Tibial nerve (tissue), 4 donors: ENCODE results near the gene PDCD10. TPM values are rescaled to one million over a fixed set of nuclear protein-coding genes. Genes with fewer than 3 reads are reported as not detected.

ENCODE experiments used
- DNase-seq, 2 donors: peaks; one replicate each; pipeline ENCODE4 v3.0.0-alpha.2; 2019; ENCODE audit warnings: low spot score in 2 of 2
- H3K27ac ChIP-seq, 4 donors: fragments of 200-600 bp; sonication (generic) in 3 of 4; one replicate each; pipeline ENCODE4 v1.5.1; 2017 to 2019; ENCODE audit warnings: mild to moderate bottlenecking in 1 of 4
- H3K27me3 ChIP-seq, 2 donors: fragments of 200-600 bp; sonication (generic) in 1 of 2; one replicate each; pipeline versions ENCODE4 v1.5.1 to v1.6.0; 2017 to 2019
- H3K36me3 ChIP-seq, 3 donors: fragments of 200-600 bp; sonication (generic); one replicate each; pipeline ENCODE4 v1.5.1; 2018 to 2019
- H3K4me1 ChIP-seq, 4 donors: fragments of 200-600 bp; sonication (generic) in 3 of 4; one replicate each; pipeline ENCODE4 v1.5.1; 2017 to 2019
- H3K4me3 ChIP-seq, 4 donors: fragments of 200-600 bp; sonication (generic) in 3 of 4; one replicate each; pipeline ENCODE4 v1.5.1; 2017 to 2019; ENCODE audit warnings: mild to moderate bottlenecking in 1 of 4, moderate library complexity in 1 of 4
- H3K9me3 ChIP-seq, 4 donors: fragments of 200-600 bp; sonication (generic) in 3 of 4; one replicate each; pipeline ENCODE4 v1.5.1; 2017 to 2019
- EP300 ChIP-seq, 2 donors: sonication (generic); formaldehyde crosslinking; IDR thresholded peaks; one replicate each; pipeline ENCODE4 v1.6.1; 2017; ENCODE audit warnings: antibody characterized with exemption in 2 of 2, mild to moderate bottlenecking in 1 of 2
- POLR2A ChIP-seq, 2 donors: fragments of 450-650 bp; IDR thresholded peaks; one replicate each; pipeline ENCODE4 v1.6.1; 2017; ENCODE audit warnings: antibody characterized with exemption in 2 of 2, mild to moderate bottlenecking in 2 of 2, moderate library complexity in 2 of 2
- WGBS, 2 donors: methylation state at CpG; one replicate each; pipeline ENCODE4 v1.1.5; 2018; 5-methylcytosine and 5-hydroxymethylcytosine counted together
- total RNA-seq, 4 donors: library from RNA; depleted of rRNA; stranded (reverse); fragments of >200 nt; gene quantifications; one replicate each; pipeline ENCODE4 v1.1.0, GENCODE V29; 2016
- TF ChIP-seq, protein P1 (sequence below), 5 experiments: fragments of 200-600 bp in 3 of 5; fragments of 450-650 bp in 2 of 5; sonication (generic) in 3 of 5; IDR thresholded peaks; one replicate each; pipeline ENCODE4 v1.5.1; 2016 to 2019; ENCODE audit warnings: antibody characterized with exemption in 5 of 5, mild to moderate bottlenecking in 3 of 5, moderate library complexity in 2 of 5

PDCD10 gene
- total RNA-seq, 4 donors from 2014 or later, result 62.1 to 69.9 (median 69.2) TPM

DNA sequence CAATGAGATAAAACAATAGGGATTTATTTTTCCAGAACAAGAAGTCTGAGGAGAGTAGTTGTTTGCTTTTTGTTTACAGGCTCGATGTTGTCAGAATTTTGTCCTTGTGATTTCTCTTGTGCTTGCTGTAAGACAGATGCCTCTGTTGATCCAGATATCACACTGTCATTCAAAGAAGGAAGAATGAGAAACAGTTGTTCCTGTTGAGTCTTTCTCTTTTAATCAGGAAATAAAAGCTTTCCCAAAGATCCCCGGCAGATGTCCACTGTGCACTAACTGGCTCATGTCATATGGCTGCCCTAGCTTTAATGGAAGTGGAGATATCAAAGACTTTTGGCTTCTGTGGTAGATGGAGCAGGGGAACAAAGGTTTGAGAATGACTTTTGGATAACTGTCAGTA is 7.6 kb upstream of the PDCD10 start:
- H3K27me3 ChIP-seq, result no peaks in the 10 kb centered on the region
- H3K36me3 ChIP-seq, result no peaks in the 10 kb centered on the region
- no peak overlapping the region for H3K27ac ChIP-seq
- no peak for DNase-seq
- H3K9me3 ChIP-seq, result no peaks in the 10 kb centered on the region
- TF ChIP-seq, protein P1, sequence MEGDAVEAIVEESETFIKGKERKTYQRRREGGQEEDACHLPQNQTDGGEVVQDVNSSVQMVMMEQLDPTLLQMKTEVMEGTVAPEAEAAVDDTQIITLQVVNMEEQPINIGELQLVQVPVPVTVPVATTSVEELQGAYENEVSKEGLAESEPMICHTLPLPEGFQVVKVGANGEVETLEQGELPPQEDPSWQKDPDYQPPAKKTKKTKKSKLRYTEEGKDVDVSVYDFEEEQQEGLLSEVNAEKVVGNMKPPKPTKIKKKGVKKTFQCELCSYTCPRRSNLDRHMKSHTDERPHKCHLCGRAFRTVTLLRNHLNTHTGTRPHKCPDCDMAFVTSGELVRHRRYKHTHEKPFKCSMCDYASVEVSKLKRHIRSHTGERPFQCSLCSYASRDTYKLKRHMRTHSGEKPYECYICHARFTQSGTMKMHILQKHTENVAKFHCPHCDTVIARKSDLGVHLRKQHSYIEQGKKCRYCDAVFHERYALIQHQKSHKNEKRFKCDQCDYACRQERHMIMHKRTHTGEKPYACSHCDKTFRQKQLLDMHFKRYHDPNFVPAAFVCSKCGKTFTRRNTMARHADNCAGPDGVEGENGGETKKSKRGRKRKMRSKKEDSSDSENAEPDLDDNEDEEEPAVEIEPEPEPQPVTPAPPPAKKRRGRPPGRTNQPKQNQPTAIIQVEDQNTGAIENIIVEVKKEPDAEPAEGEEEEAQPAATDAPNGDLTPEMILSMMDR (IDR thresholded peaks at IDR 0.05), result no peak
- no peak for TF ChIP-seq POLR2A (IDR thresholded peaks at IDR 0.05)
- H3K4me1 ChIP-seq, result no peaks in the 10 kb centered on the region
- H3K4me3 ChIP-seq, result no peak overlapping the region
- WGBS, 2 donors, result 78 to 90% methylated on average over 2 of the region's 2 CpGs

DNA sequence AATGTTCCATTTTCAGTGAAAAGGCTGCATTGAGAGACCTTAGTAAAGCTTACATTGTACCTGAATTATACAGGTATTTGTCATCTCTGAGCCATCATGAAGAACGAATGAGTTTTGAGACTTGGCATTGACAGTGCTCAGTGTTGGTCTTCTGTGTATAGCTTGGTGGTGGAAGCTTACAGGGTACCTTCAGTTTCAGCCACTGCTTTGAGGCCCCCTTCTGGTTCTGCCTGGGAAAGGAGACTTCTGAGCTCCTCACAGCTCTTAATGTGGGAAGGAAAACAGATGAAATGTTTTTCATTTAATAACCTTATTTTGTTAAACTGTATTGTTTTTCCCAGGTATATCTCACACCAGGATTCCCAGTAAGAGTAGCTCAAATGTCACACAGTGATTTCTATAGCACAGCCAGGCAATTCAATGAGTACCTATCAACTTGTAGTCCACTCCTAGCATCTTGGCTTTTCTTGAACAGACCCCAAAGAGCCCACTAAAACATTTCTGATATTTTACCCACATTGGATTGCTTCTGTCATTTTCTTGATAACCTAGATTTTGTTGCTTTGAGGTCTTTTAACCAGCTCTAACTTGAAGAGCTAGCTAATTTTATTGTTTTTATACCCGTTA is 6.4 kb upstream of the PDCD10 start:
- Histone ChIP-seq H3K36me3 (no peaks in the 10 kb centered on the region), H3K27ac (no peak overlapping the region), H3K27me3 (no peaks in the 10 kb centered on the region), H3K4me3 (no peak overlapping the region), H3K9me3 (no peaks in the 10 kb centered on the region), H3K4me1 (peaks cover 0 to 8% (median 5%) of the 10 kb centered on the region in 4 donors)
- TF ChIP-seq, protein P1 (IDR thresholded peaks at IDR 0.05), result no peak
- no peak for TF ChIP-seq POLR2A (IDR thresholded peaks at IDR 0.05)
- no peak for TF ChIP-seq EP300 (IDR thresholded peaks at IDR 0.05)
- DNase-seq, result no peak
- WGBS, 2 donors, result 63 to 70% methylated on average over 2 of the region's 2 CpGs

DNA sequence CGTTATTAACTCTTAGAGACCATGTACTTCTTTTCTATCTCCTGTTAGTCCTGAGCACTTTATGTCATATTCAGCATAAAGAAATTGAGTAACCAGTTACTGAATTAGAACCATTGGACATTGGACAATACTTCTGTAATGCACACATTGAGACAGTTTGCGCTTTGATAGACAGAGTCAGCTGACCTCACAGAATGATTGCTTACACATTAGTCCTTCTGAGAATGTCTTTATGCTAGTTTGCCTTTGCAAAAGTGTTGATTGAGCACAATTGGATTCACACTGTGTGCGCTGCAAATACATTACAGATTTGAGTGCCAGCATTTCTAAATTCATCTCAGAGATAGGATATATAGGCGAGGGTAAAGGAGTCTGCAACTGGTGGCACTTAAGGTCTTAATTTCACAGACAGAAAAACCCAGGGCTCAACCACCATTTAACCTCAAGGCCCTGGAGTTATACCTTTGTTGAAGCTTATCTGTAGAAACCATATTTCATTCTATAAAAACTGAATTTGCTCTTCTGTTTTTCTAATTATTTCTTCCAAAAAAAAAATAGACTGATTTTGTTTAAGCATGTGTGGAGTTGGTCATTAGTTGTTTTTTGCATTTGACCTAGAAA is 4.6 kb upstream of the PDCD10 start:
- DNase-seq, result no peak
- H3K4me1 ChIP-seq, result peaks cover 0 to 11% (median 7%) of the 10 kb centered on the region in 4 donors
- H3K36me3 ChIP-seq, result no peaks in the 10 kb centered on the region
- H3K9me3 ChIP-seq, result no peaks in the 10 kb centered on the region
- TF ChIP-seq, protein P1 (IDR thresholded peaks at IDR 0.05), result no peak
- no peak for TF ChIP-seq POLR2A (IDR thresholded peaks at IDR 0.05)
- TF ChIP-seq EP300 (IDR thresholded peaks at IDR 0.05), result no peak
- H3K4me3 ChIP-seq, result no peak overlapping the region
- WGBS, 2 donors, result 84 to 92% methylated on average over 4 of the region's 4 CpGs
- no peaks in the 10 kb centered on the region for H3K27me3 ChIP-seq
- no peak overlapping the region for H3K27ac ChIP-seq

DNA sequence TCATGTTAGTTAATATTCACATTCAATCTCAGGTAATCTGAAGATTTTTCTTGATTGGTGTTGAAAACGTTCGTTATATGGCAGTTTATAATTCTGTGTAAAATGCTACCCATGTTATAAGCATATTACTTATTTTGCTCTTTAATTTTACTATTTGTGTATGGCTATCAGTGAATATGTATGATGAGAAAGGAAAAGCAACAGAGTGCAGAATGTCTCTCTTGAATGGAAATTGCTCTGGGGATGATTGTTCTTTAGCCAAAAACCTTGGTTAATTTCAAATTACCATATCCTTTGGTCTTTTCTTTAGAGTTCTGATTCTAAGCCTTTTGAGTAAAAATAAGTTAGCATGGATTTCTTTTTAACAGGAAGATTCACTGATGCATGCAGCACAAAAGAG is 3.3 kb upstream of the PDCD10 start:
- Histone ChIP-seq H3K4me1 (peaks cover 0 to 22% (median 15%) of the 10 kb centered on the region in 4 donors), H3K27ac (no peak overlapping the region), H3K27me3 (no peaks in the 10 kb centered on the region), H3K4me3 (no peak overlapping the region), H3K9me3 (no peaks in the 10 kb centered on the region), H3K36me3 (no peaks in the 10 kb centered on the region)
- DNase-seq, result no peak
- TF ChIP-seq POLR2A (IDR thresholded peaks at IDR 0.05), result no peak
- TF ChIP-seq, protein P1 (IDR thresholded peaks at IDR 0.05), result no peak
- WGBS, 2 donors, result 81 to 83% methylated on average over 2 of the region's 2 CpGs

DNA sequence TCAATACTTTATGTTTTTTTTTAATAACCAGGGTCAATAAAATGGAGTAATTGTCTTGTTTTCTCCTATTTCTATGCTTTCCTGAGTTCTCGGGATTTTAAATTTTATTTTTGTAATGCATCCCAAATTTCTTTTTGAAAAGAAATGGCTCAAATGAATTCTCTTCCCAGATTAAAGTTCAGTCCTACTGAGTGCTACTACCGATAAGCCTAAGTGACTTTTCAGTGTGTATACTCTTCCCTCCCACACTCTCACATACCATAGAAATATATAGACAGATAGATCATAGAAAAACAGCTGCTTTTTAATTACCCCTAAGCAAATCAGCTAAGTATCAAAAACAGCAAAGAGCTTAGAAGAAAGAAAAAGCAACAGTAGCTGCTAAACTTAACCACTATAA is 2.3 kb upstream of the PDCD10 start:
- 71 to 80% methylated on average over 2 of the region's 2 CpGs for WGBS, 2 donors
- no peak for TF ChIP-seq EP300 (IDR thresholded peaks at IDR 0.05)
- no peak for TF ChIP-seq POLR2A (IDR thresholded peaks at IDR 0.05)
- TF ChIP-seq, protein P1 (IDR thresholded peaks at IDR 0.05), result no peak

More for the DNA sequence above, 2.3 kb upstream of the PDCD10 start:
- no peaks in the 10 kb centered on the region for H3K9me3 ChIP-seq
- no peaks in the 10 kb centered on the region for H3K27me3 ChIP-seq
- H3K4me1 ChIP-seq, result peaks cover 0 to 32% (median 17%) of the 10 kb centered on the region in 4 donors
- H3K27ac ChIP-seq, result no peak overlapping the region
- H3K4me3 ChIP-seq, result no peak overlapping the region
- H3K36me3 ChIP-seq, result no peaks in the 10 kb centered on the region
- no peak for DNase-seq
